Hepatocyte (in vitro differentiated cells): ENCODE data around the gene SNX21. TPM values are rescaled to one million over a fixed set of nuclear protein-coding genes. Genes with fewer than 3 reads are reported as not detected.
A peak's percentile ranks its signal among the peaks of the same experiment; 100 is the strongest.

Source experiments
- DNase-seq: peaks from one replicate; pipeline ENCODE4 v3.0.0-alpha.2; 2016; ENCODE audit warnings: low spot score
- H2AFZ ChIP-seq: fragments of 200-600 bp; sonication (generic); 2 replicates; pipeline ENCODE4 v1.6.0; 2016; ENCODE audit warnings: antibody characterized with exemption, mild to moderate bottlenecking
- H3K27ac ChIP-seq: fragments of 200-600 bp; sonication (generic); 2 replicates; pipeline ENCODE4 v1.5.1; 2016; ENCODE audit warnings: mild to moderate bottlenecking
- H3K27me3 ChIP-seq: fragments of 200-600 bp; sonication (generic); 2 replicates; pipeline ENCODE4 v1.6.1; 2016
- H3K36me3 ChIP-seq: fragments of 200-600 bp; sonication (generic); replicated peaks from 2 replicates; pipeline ENCODE4 v1.5.1; 2016; ENCODE audit warnings: low read depth; ENCODE audit not compliant: insufficient read depth
- H3K4me1 ChIP-seq: fragments of 200-600 bp; sonication (generic); 2 replicates; pipeline ENCODE4 v1.5.1; 2016; ENCODE audit warnings: mild to moderate bottlenecking, moderate library complexity; ENCODE audit not compliant: insufficient read depth
- H3K4me2 ChIP-seq: fragments of 200-600 bp; sonication (generic); 2 replicates; pipeline ENCODE4 v1.6.0; 2016
- H3K4me3 ChIP-seq: fragments of 200-600 bp; sonication (generic); 2 replicates; pipeline ENCODE4 v1.5.1; 2016; ENCODE audit warnings: mild to moderate bottlenecking
- H3K79me2 ChIP-seq: fragments of 200-600 bp; sonication (generic); 2 replicates; pipeline ENCODE4 v1.6.0; 2017; ENCODE audit warnings: mild to moderate bottlenecking
- H3K9me2 ChIP-seq: fragments of 200-600 bp; sonication (generic); replicated peaks from 2 replicates; pipeline ENCODE4 v1.6.0; 2017; ENCODE audit warnings: mild to moderate bottlenecking; ENCODE audit not compliant: insufficient read depth
- H3K9me3 ChIP-seq: fragments of 200-600 bp; sonication (generic); 2 replicates; pipeline ENCODE4 v1.5.1; 2016; ENCODE audit warnings: low read depth, mild to moderate bottlenecking
- H4K20me1 ChIP-seq: fragments of 200-600 bp; sonication (generic); 2 replicates; pipeline ENCODE4 v1.6.0; 2016; ENCODE audit warnings: mild to moderate bottlenecking; ENCODE audit not compliant: insufficient read depth, poor library complexity, severe bottlenecking
- EZH2 ChIP-seq: fragments of 200-600 bp; sonication (generic); IDR thresholded peaks from 2 replicates; pipeline ENCODE4 v1.6.1; 2016; ENCODE audit warnings: antibody characterized with exemption, mild to moderate bottlenecking, borderline replicate concordance
- EZH2phosphoT487 ChIP-seq: fragments of 200-600 bp; sonication (generic); IDR thresholded peaks from one replicate; pipeline ENCODE4 v1.6.1; 2018; ENCODE audit warnings: antibody characterized with exemption, mild to moderate bottlenecking, low read depth, moderate library complexity; ENCODE audit not compliant: unreplicated experiment, severe bottlenecking
- WGBS: methylation state at CpG from one replicate; pipeline ENCODE4 v1.1.6; 2016; ENCODE audit warnings: low lambda C conversion rate; ENCODE audit errors: missing lambda C conversion rate; 5-methylcytosine and 5-hydroxymethylcytosine counted together
- polyA plus RNA-seq: library from polyadenylated mRNA; unstranded; fragments of >200 nt; fragmentation: Nextera tagmentation; extraction: Ambion mirVana; gene quantifications from 2 replicates; pipeline ENCODE4 v1.2.1, GENCODE V29; 2016
- total RNA-seq: library from RNA; depleted of rRNA; stranded (reverse); fragments of >200 nt; gene quantifications from 2 replicates; pipeline ENCODE4 v1.2.3, GENCODE V29; 2014
- TF ChIP-seq, protein P1 (sequence below): fragments of 200-600 bp; sonication (generic); IDR thresholded peaks from 2 replicates; pipeline ENCODE4 v1.5.1; 2016; ENCODE audit warnings: antibody characterized with exemption, mild to moderate bottlenecking; ENCODE audit not compliant: poor library complexity

Gene SNX21
- total and polyA plus RNA-seq, 2 experiments from 2014 or later, result 30.0 to 32.1 TPM

- peak overlapping the region; percentile 78 for H3K27ac ChIP-seq
- no peak for DNase-seq
- 14% methylated on average over 13 of the region's 13 CpGs for WGBS
Observed at GRCh38 chr20:45857882-45858216, 24.2 kb downstream of the SNX21 start.

DNA sequence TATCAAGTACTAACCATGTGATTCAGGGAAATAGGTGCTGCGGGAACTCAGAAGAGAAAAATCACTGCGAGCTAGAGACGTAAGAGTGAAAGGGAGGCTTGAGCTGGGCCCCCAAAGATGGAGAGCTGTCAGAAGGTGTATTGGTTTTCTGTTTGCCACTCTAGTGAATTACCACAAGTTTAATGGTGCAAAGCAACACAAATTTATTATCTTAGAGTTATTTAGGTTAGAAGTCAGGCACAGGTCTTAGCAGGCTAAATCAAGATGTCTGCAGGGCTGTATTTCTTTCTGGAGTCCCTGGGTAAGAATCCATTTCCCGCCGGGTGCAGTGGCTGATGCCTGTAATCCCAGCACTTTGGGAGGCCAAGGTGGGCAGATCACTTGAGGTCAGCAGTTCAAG lies 26.3 kb downstream of the SNX21 start:
- no peak overlapping the region for H2AFZ ChIP-seq
- peaks cover 50% of the 10 kb centered on the region for H3K79me2 ChIP-seq
- no peak for TF ChIP-seq EZH2phosphoT487
- TF ChIP-seq, protein P1, sequence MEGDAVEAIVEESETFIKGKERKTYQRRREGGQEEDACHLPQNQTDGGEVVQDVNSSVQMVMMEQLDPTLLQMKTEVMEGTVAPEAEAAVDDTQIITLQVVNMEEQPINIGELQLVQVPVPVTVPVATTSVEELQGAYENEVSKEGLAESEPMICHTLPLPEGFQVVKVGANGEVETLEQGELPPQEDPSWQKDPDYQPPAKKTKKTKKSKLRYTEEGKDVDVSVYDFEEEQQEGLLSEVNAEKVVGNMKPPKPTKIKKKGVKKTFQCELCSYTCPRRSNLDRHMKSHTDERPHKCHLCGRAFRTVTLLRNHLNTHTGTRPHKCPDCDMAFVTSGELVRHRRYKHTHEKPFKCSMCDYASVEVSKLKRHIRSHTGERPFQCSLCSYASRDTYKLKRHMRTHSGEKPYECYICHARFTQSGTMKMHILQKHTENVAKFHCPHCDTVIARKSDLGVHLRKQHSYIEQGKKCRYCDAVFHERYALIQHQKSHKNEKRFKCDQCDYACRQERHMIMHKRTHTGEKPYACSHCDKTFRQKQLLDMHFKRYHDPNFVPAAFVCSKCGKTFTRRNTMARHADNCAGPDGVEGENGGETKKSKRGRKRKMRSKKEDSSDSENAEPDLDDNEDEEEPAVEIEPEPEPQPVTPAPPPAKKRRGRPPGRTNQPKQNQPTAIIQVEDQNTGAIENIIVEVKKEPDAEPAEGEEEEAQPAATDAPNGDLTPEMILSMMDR, result no peak
- no peak for TF ChIP-seq EZH2
- no peaks in the 10 kb centered on the region for H3K36me3 ChIP-seq
- no peaks in the 10 kb centered on the region for H3K9me3 ChIP-seq
- no peaks in the 10 kb centered on the region for H4K20me1 ChIP-seq
- peaks cover 20% of the 10 kb centered on the region for H3K4me1 ChIP-seq
- H3K27ac ChIP-seq, result no peak overlapping the region
- no peaks in the 10 kb centered on the region for H3K27me3 ChIP-seq
- WGBS, result 93% methylated on average over 5 of the region's 5 CpGs
- H3K4me2 ChIP-seq, result no peak overlapping the region
- no peak for DNase-seq
- H3K4me3 ChIP-seq, result no peak overlapping the region
- H3K9me2 ChIP-seq, result no peaks in the 10 kb centered on the region

More at GRCh38 chr20:45857882-45858216, 24.2 kb downstream of the SNX21 start:
- H3K4me1 ChIP-seq, result peaks cover 20% of the 10 kb centered on the region
- no peaks in the 10 kb centered on the region for H3K27me3 ChIP-seq
- peak overlapping the region; percentile 83 for H3K4me2 ChIP-seq
- no peaks in the 10 kb centered on the region for H3K36me3 ChIP-seq
- peak overlapping the region; percentile 63 for H3K4me3 ChIP-seq
- H4K20me1 ChIP-seq, result no peaks in the 10 kb centered on the region
- H3K79me2 ChIP-seq, result peaks cover 60% of the 10 kb centered on the region
- H3K9me3 ChIP-seq, result no peaks in the 10 kb centered on the region
- TF ChIP-seq, protein P1, result no peak
- no peak for TF ChIP-seq EZH2
- no peak for TF ChIP-seq EZH2phosphoT487
- no peaks in the 10 kb centered on the region for H3K9me2 ChIP-seq
- H2AFZ ChIP-seq, result peak overlapping the region; percentile 84

DNA sequence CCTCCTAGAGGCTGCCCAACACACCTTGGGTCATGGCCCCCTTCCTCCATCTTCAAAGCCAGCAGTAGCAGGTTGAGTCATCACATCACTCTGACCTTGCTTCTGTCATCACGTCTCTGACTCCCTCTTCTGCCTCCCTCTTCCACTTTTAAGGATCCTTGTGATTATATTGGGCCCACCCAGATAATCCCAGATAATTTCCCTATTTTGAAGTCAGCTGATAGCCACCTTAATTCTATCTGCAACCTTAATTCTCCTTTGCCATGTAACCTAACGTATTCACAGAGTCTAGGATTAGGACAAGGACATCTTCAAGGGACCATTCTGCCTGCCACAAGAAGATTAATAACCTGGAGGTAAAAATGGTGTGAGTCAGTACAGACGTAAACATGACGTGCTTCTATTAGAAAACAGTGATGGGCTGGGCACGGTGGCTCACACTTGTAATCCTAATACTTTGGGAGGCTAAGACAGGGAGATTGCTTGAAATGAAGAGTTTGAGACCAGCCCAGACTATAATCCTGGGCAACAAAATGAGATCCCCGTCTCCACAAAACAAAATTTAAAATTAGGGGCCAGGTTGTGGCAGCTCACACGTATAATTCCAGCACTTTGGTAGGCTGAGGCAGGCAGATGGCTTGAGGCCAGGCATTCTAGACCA lies 27.1 kb downstream of the SNX21 start:
- DNase-seq, result no peak
- TF ChIP-seq, protein P1, result no peak
- TF ChIP-seq EZH2phosphoT487, result no peak
- TF ChIP-seq EZH2, result no peak
- H3K9me2 ChIP-seq, result no peaks in the 10 kb centered on the region
- no peaks in the 10 kb centered on the region for H3K9me3 ChIP-seq
- H3K4me2 ChIP-seq, result no peak overlapping the region
- 71% methylated on average over 7 of the region's 7 CpGs for WGBS
- H3K79me2 ChIP-seq, result peaks cover 46% of the 10 kb centered on the region
- no peaks in the 10 kb centered on the region for H3K27me3 ChIP-seq
- H3K36me3 ChIP-seq, result no peaks in the 10 kb centered on the region
- no peak overlapping the region for H3K4me3 ChIP-seq
- peak overlapping the region; percentile 38 for H3K27ac ChIP-seq
- H2AFZ ChIP-seq, result no peak overlapping the region
- H4K20me1 ChIP-seq, result no peaks in the 10 kb centered on the region
- H3K4me1 ChIP-seq, result peaks cover 19% of the 10 kb centered on the region
